ENCODE data around the gene HPS5. TPM values are rescaled to one million over a fixed set of nuclear protein-coding genes. Genes with fewer than 3 reads are reported as not detected.

Gene HPS5
- total and polyA plus RNA-seq, 2 donors (not counting 3 experiments of a cell fraction or from before 2014, with no cell fraction given) = 4.7 to 14.1 TPM

- FAIRE-seq (no peak), DNase-seq (ENCODE audit: low read depth, low spot score) (no peak)
- Histone ChIP-seq H3K4me3 (replicated peaks in 1 of 3; ENCODE audit: insufficient read depth in 1 of 3, low read depth in 1 of 3, low read length in 3 of 3) (no peak overlapping the region), H3K9me1 (replicated peaks; ENCODE audit: control insufficient read depth, extremely low read depth, insufficient read depth, low read length) (no peaks in the 10 kb centered on the region), H3K27me3 (ENCODE audit: control insufficient read depth in 2 of 2, insufficient read depth in 2 of 2, low read length in 2 of 2) (no peaks in the 10 kb centered on the region), H4K20me1 (replicated peaks; ENCODE audit: control insufficient read depth, extremely low read depth, insufficient read depth, low read length) (no peaks in the 10 kb centered on the region), H3K36me3 (ENCODE audit: control insufficient read depth in 2 of 2, extremely low read depth in 1 of 2, insufficient read depth in 2 of 2, low read length in 2 of 2) (peaks cover 0 to 7% of the 10 kb centered on the region in 2 experiments), H2AFZ (ENCODE audit: low read depth, low read length) (no peak overlapping the region), H3K9ac (replicated peaks; ENCODE audit: extremely low read depth, insufficient read depth, low read length) (no peak overlapping the region), H3K4me2 (ENCODE audit: insufficient read depth, low read length) (no peak overlapping the region), H3K4me1 (ENCODE audit: control insufficient read depth, extremely low read depth, insufficient read depth, low read length) (no peaks in the 10 kb centered on the region), H3K79me2 (ENCODE audit: control insufficient read depth, insufficient read depth, low read length) (peaks cover 1% of the 10 kb centered on the region), H3K27ac (ENCODE audit: insufficient read depth, low read depth, low read length) (no peak overlapping the region), H3K9me3 (replicated peaks; ENCODE audit: control insufficient read depth, insufficient read depth, low read length) (no peaks in the 10 kb centered on the region)
- intact Hi-C loops (cut with micrococcal nuclease) = no loop called here
- ChIA-PET CTCF (interaction anchor here (0.8 to 1.8 kb wide), 2 partner anchors 13 to 64 kb away, joined by 3 to 7 read pairs; no protein-coding TSS in a partner anchor), POLR2A (no interaction called here)
- dilution Hi-C loops (cut with MboI; ENCODE audit: extremely low pct_ligation_motif_present, low sequenced_read_pairs) = no loop called here
- no TSS peak for BruUV-seq (replicated peaks)
- TF ChIP-seq POLR2A (IDR thresholded peaks at IDR 0.05; ENCODE audit: low read depth, low read length) = no peak
- no peak for TF ChIP-seq POLR2AphosphoS5 (IDR thresholded peaks at IDR 0.05; ENCODE audit: insufficient read depth, low read depth, low read length)
- no peak for TF ChIP-seq GATA2 (IDR thresholded peaks at IDR 0.05; ENCODE audit: insufficient read depth, insufficient read length, low read depth, low read length)
- no peak for TF ChIP-seq MYC (IDR thresholded peaks at IDR 0.05; ENCODE audit: low read depth, low read length)
- no peak for TF ChIP-seq FOS (IDR thresholded peaks at IDR 0.05; ENCODE audit: borderline replicate concordance, insufficient read depth, low read length)
- TF ChIP-seq, protein P1, sequence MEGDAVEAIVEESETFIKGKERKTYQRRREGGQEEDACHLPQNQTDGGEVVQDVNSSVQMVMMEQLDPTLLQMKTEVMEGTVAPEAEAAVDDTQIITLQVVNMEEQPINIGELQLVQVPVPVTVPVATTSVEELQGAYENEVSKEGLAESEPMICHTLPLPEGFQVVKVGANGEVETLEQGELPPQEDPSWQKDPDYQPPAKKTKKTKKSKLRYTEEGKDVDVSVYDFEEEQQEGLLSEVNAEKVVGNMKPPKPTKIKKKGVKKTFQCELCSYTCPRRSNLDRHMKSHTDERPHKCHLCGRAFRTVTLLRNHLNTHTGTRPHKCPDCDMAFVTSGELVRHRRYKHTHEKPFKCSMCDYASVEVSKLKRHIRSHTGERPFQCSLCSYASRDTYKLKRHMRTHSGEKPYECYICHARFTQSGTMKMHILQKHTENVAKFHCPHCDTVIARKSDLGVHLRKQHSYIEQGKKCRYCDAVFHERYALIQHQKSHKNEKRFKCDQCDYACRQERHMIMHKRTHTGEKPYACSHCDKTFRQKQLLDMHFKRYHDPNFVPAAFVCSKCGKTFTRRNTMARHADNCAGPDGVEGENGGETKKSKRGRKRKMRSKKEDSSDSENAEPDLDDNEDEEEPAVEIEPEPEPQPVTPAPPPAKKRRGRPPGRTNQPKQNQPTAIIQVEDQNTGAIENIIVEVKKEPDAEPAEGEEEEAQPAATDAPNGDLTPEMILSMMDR (IDR thresholded peaks at IDR 0.05; ENCODE audit: extremely low read depth in 1 of 2, insufficient read depth in 1 of 2, low read depth in 1 of 2, low read length in 2 of 2) = no peak
- no peak for TF ChIP-seq EZH2 (IDR thresholded peaks at IDR 0.05; ENCODE audit: borderline replicate concordance, low read depth, low read length, severe bottlenecking)
- TF ChIP-seq JUN (IDR thresholded peaks at IDR 0.05; ENCODE audit: borderline replicate concordance, insufficient read depth, insufficient read length, low read depth) = no peak
- TF ChIP-seq, protein P2, sequence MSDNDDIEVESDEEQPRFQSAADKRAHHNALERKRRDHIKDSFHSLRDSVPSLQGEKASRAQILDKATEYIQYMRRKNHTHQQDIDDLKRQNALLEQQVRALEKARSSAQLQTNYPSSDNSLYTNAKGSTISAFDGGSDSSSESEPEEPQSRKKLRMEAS (IDR thresholded peaks at IDR 0.05; ENCODE audit: insufficient read depth, insufficient read length) = no peak
Observed at GRCh38 chr11:18307461-18308139, 14.3 kb downstream of the HPS5 start.

Data from endothelial cell of umbilical vein (primary cell).